H1 (cell line): ENCODE measurements around the gene CDH11. TPM values are rescaled to one million over a fixed set of nuclear protein-coding genes. Genes with fewer than 3 reads are reported as not detected.

Experiments used
- CHD7 ChIP-seq: fragments of 300-600 bp; sonication (generic); IDR thresholded peaks from 2 replicates; pipeline ENCODE4 v1.7.1; 2012; ENCODE audit warnings: low read length, moderate library complexity, mild to moderate bottlenecking, inconsistent platforms; ENCODE audit not compliant: insufficient replicate concordance
- polyA plus RNA-seq, 7 experiments: library from polyadenylated mRNA; depleted of rRNA in 3 of 7; stranded (reverse) in 5 of 7; unstranded in 2 of 7; fragments of >200 nt in 5 of 7; fragments of 200-250 nt in 2 of 7; gene quantifications; 1 replicate in 5 of 7; 2 replicates in 1 of 7; 4 replicates in 1 of 7; pipeline versions ENCODE4 v1.2.1 to v1.2.3, GENCODE V29; 2011 to 2013; ENCODE audit warnings: missing spikeins in 2 of 7, mixed read lengths in 2 of 7
- total RNA-seq: library from RNA; stranded (reverse); fragmentation: NEBNext Ultra II Directional; extraction: Animal tissue kit (Norgen Biotek cat#: 25700); gene quantifications from 2 replicates; pipeline ENCODE4 v1.2.1, GENCODE V29; 2021

The CDH11 gene
- total and polyA plus RNA-seq, 2 of the 8 experiments (the other 6 are each of a cell fraction or from before 2014, with no cell fraction given): 3.3 to 8.4 TPM

GRCh38 chr16:65104471-65104870, 17.4 kb downstream of the CDH11 start (continued):
- no peak for TF ChIP-seq CHD7
- TF ChIP-seq, all 59 proteins: peak for 0
